HepG2 (cell line): ENCODE measurements around the gene GCHFR. TPM values are rescaled to one million over a fixed set of nuclear protein-coding genes. Genes with fewer than 3 reads are reported as not detected.

Experiments
- ATF3 ChIP-seq: sonication (generic); formaldehyde crosslinking; IDR thresholded peaks from 2 replicates; pipeline ENCODE4 v1.4.0; 2020; ENCODE audit warnings: missing genetic modification reagents
- ATF7-NPFF ChIP-seq: sonication (generic); formaldehyde crosslinking; IDR thresholded peaks from 2 replicates; pipeline ENCODE4 v1.8.1; 2023; ENCODE audit warnings: mild to moderate bottlenecking, low read depth, missing genetic modification reagents, moderate library complexity
- BCL3 ChIP-seq: sonication (generic); formaldehyde crosslinking; IDR thresholded peaks from 2 replicates; pipeline ENCODE4 v1.5.1; 2020; ENCODE audit warnings: mild to moderate bottlenecking, missing genetic modification reagents, moderate library complexity
- CHD2 ChIP-seq: IDR thresholded peaks from 2 replicates; pipeline ENCODE4 v1.6.1; 2011; ENCODE audit warnings: low read depth, low read length, improper control_type of control experiment
- HDAC2 ChIP-seq: sonication (generic); formaldehyde crosslinking; IDR thresholded peaks from 2 replicates; pipeline ENCODE4 v1.4.0; 2020; ENCODE audit warnings: missing genetic modification reagents
- IKZF4 ChIP-seq: sonication (generic); formaldehyde crosslinking; IDR thresholded peaks from 2 replicates; pipeline ENCODE4 v1.5.1; 2020; ENCODE audit warnings: borderline replicate concordance, mild to moderate bottlenecking, low read depth, missing genetic modification reagents; ENCODE audit errors: not compliant biosample characterization
- KIAA2018 ChIP-seq: sonication (generic); formaldehyde crosslinking; IDR thresholded peaks from 2 replicates; pipeline ENCODE4 v1.5.0; 2020; ENCODE audit warnings: mild to moderate bottlenecking, missing genetic modification reagents, borderline replicate concordance
- NFIC ChIP-seq: IDR thresholded peaks from 2 replicates; pipeline ENCODE4 v1.6.1; 2012; ENCODE audit warnings: mild to moderate bottlenecking, low read length, inconsistent platforms
- RXRA ChIP-seq: sonication (generic); formaldehyde crosslinking; IDR thresholded peaks from 2 replicates; pipeline ENCODE4 v1.5.1; 2020; ENCODE audit warnings: missing genetic modification reagents
- SAFB2 ChIP-seq: sonication (generic); formaldehyde crosslinking; IDR thresholded peaks from 2 replicates; pipeline ENCODE4 v1.5.1; 2020; ENCODE audit warnings: missing genetic modification reagents, low read depth, mild to moderate bottlenecking, borderline replicate concordance
- SMYD3 ChIP-seq: sonication (generic); formaldehyde crosslinking; IDR thresholded peaks from 2 replicates; pipeline ENCODE4 v1.8.1; 2023; ENCODE audit warnings: mild to moderate bottlenecking, missing genetic modification reagents
- TGIF2 ChIP-seq: IDR thresholded peaks from 2 replicates; pipeline ENCODE4 v1.6.1; 2016; ENCODE audit warnings: control low read depth, missing compliant biosample characterization
- ZEB1 ChIP-seq: IDR thresholded peaks from 2 replicates; pipeline ENCODE4 v1.6.1; 2012; ENCODE audit warnings: mild to moderate bottlenecking, low read depth, inconsistent platforms; ENCODE audit not compliant: insufficient replicate concordance
- ZNF20 ChIP-seq: sonication (generic); formaldehyde crosslinking; IDR thresholded peaks from 2 replicates; pipeline ENCODE4 v1.4.0; 2020; ENCODE audit warnings: mild to moderate bottlenecking, moderate library complexity, missing genetic modification reagents
- ZNF232 ChIP-seq: sonication (generic); formaldehyde crosslinking; IDR thresholded peaks from 2 replicates; pipeline ENCODE4 v1.4.0; 2020; ENCODE audit warnings: missing genetic modification reagents, borderline replicate concordance
- ZNF350 ChIP-seq: sonication (generic); formaldehyde crosslinking; IDR thresholded peaks from 2 replicates; pipeline ENCODE4 v1.4.0; 2020; ENCODE audit warnings: mild to moderate bottlenecking, low read depth, missing genetic modification reagents, borderline replicate concordance
- ZNF709 ChIP-seq: sonication (generic); formaldehyde crosslinking; IDR thresholded peaks from 2 replicates; pipeline ENCODE4 v1.5.0; 2020; ENCODE audit warnings: mild to moderate bottlenecking, missing genetic modification reagents
- ZNF891 ChIP-seq: sonication (generic); formaldehyde crosslinking; IDR thresholded peaks from 2 replicates; pipeline ENCODE4 v1.5.0; 2020; ENCODE audit warnings: mild to moderate bottlenecking, missing genetic modification reagents
- ZSCAN31 ChIP-seq: sonication (generic); formaldehyde crosslinking; IDR thresholded peaks from 2 replicates; pipeline ENCODE4 v1.5.0; 2020; ENCODE audit warnings: low read depth, mild to moderate bottlenecking, missing genetic modification reagents
- polyA plus RNA-seq, 8 experiments: library from polyadenylated mRNA; depleted of rRNA in 3 of 8; stranded (reverse) in 7 of 8; unstranded in 1 of 8; fragments of >200 nt; fragmentation: Illumina TruSeq in 4 of 8; extraction: Trizol in 4 of 8; gene quantifications; 2 replicates each; pipeline versions ENCODE4 v1.2.1 to v1.2.3, GENCODE V29; 2011 to 2016; ENCODE audit warnings: low read depth in 4 of 8, missing spikeins in 1 of 8, mixed read lengths in 1 of 8; ENCODE audit not compliant: insufficient read depth in 1 of 8
- total RNA-seq, 5 experiments: library from RNA; depleted of rRNA; stranded (reverse); fragments of >200 nt; fragmentation: Illumina TruSeq; extraction: Trizol; gene quantifications; 2 replicates each; pipeline ENCODE4 v1.2.3, GENCODE V29; 2016; ENCODE audit warnings: low read depth in 1 of 5

Gene GCHFR
- total and polyA plus RNA-seq, 2 of the 13 experiments (the other 11 are each of a cell fraction or from before 2014, with no cell fraction given) = 51.5 to 92.4 TPM

- peak; percentile 89; the same call in 1 of the 2 replicates for TF ChIP-seq ZNF232 (CRISPR knock-in tag)
- no peak; the same call in 1 of the 2 replicates for TF ChIP-seq TGIF2 (CRISPR knock-in tag)
- peak; percentile 57; the same call in 1 of the 2 replicates for TF ChIP-seq SMYD3 (CRISPR knock-in tag)
- peak; percentile 90 for TF ChIP-seq ZNF350
- peak; percentile 65; the same call in 1 of the 2 replicates for TF ChIP-seq BCL3
- TF ChIP-seq ATF7-NPFF (CRISPR knock-in tag) = no peak; the same call in 1 of the 2 replicates
- peak; percentile 89 for TF ChIP-seq RXRA (CRISPR knock-in tag)
- no peak; the same call in 1 of the 2 replicates for TF ChIP-seq SAFB2 (CRISPR knock-in tag)
- TF ChIP-seq ZNF20 (CRISPR knock-in tag) = 0 out of 2 replicates have a peak, but pooled peaks have one; percentile 30
- no peak for TF ChIP-seq ZEB1
- no peak; the same call in 1 of the 2 replicates for TF ChIP-seq ATF3 (CRISPR knock-in tag)
- TF ChIP-seq KIAA2018 (CRISPR knock-in tag) = 0 out of 2 replicates have a peak, but pooled peaks have one; percentile 76
- TF ChIP-seq ZSCAN31 (CRISPR knock-in tag) = no peak; the same call in 1 of the 2 replicates
- TF ChIP-seq CHD2 = peak; percentile 59; the same call in 1 of the 2 replicates
- TF ChIP-seq NFIC = no peak
- TF ChIP-seq IKZF4 (CRISPR knock-in tag) = no peak
- peak; percentile 56 for TF ChIP-seq HDAC2 (CRISPR knock-in tag)
- TF ChIP-seq ZNF891 (CRISPR knock-in tag) = peak; percentile 38
- peak; percentile 29 for TF ChIP-seq ZNF709 (CRISPR knock-in tag)
Observed at GRCh38 chr15:40807028-40807887, 43.4 kb downstream of the GCHFR start, which contains the start of the genes DNAJC17 and ZFYVE19 (continued).
